ENCODE data around the gene ORC3.

DNA sequence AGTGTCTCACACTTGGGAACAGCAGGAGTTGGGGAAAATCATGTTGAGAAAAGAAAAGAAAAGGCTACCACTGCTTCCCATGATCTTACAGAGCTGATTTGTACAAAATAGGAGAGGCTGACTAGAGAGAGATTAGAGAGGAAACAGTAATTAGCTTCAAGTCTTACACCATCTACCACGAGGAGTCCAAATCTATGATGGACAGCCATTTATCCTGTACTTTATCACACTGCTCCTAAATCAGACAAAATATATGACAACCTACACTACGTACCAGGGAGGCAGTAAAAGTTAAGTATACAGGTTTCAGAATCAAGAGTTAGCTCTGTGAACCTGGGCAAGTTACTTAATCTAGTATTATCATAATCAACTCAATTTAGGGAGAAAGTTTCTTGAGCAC lies 38.1 kb upstream of the ORC3 start:
- TF ChIP-seq, protein P1, sequence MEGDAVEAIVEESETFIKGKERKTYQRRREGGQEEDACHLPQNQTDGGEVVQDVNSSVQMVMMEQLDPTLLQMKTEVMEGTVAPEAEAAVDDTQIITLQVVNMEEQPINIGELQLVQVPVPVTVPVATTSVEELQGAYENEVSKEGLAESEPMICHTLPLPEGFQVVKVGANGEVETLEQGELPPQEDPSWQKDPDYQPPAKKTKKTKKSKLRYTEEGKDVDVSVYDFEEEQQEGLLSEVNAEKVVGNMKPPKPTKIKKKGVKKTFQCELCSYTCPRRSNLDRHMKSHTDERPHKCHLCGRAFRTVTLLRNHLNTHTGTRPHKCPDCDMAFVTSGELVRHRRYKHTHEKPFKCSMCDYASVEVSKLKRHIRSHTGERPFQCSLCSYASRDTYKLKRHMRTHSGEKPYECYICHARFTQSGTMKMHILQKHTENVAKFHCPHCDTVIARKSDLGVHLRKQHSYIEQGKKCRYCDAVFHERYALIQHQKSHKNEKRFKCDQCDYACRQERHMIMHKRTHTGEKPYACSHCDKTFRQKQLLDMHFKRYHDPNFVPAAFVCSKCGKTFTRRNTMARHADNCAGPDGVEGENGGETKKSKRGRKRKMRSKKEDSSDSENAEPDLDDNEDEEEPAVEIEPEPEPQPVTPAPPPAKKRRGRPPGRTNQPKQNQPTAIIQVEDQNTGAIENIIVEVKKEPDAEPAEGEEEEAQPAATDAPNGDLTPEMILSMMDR (conservative IDR thresholded peaks at IDR 0.05; ENCODE audit: low read depth, low read length): no peak
- TF ChIP-seq EZH2phosphoT487 (IDR thresholded peaks at IDR 0.05; ENCODE audit: borderline replicate concordance, low read length): no peak

Measured in PC-3 (cell line).